Large intestine (tissue), 3 donors: ENCODE data around the gene FAM193B. TPM values are rescaled to one million over a fixed set of nuclear protein-coding genes. Genes with fewer than 3 reads are reported as not detected.
"Not testable (repeated sequence)": the region's sequence is repeated elsewhere in the genome, so short reads cannot be mapped to it uniquely, and the experiment has no call there.

Experiments used
- DNase-seq, 2 donors: peaks; one replicate each; pipeline versions ENCODE4 v3.0.0 to v3.0.0-alpha.2; 2013
- H3K27ac ChIP-seq: one replicate; pipeline ENCODE4 v1.5.1; 2013; ENCODE audit warnings: low read length
- H3K27me3 ChIP-seq: 2 replicates; pipeline ENCODE4 v1.6.1; 2013; ENCODE audit warnings: low read length; ENCODE audit not compliant: control insufficient read depth, insufficient read depth
- H3K36me3 ChIP-seq: 2 replicates; pipeline ENCODE4 v1.6.1; 2013; ENCODE audit warnings: low read length; ENCODE audit not compliant: control insufficient read depth, insufficient read depth
- H3K4me1 ChIP-seq: one replicate; pipeline ENCODE4 v1.6.1; 2013; ENCODE audit warnings: low read length; ENCODE audit not compliant: control insufficient read depth, insufficient read depth
- H3K4me3 ChIP-seq: one replicate; pipeline ENCODE4 v1.5.1; 2013; ENCODE audit warnings: low read length
- H3K9me3 ChIP-seq: one replicate; pipeline ENCODE4 v1.6.1; 2013; ENCODE audit warnings: mild to moderate bottlenecking, low read depth, low read length, moderate library complexity; ENCODE audit not compliant: control insufficient read depth
- WGBS: methylation state at CpG from one replicate; pipeline ENCODE4 v1.1.5; 2013; ENCODE audit warnings: low lambda C conversion rate; ENCODE audit not compliant: insufficient coverage; 5-methylcytosine and 5-hydroxymethylcytosine counted together
- polyA plus RNA-seq: library from polyadenylated mRNA; unstranded; fragments of 120-200 nt; gene quantifications from one replicate; pipeline ENCODE4 v1.2.1, GENCODE V29; 2013

FAM193B gene
- polyA plus RNA-seq, 1 donor = 76.8 TPM

- no peaks in the 10 kb centered on the region for H3K4me1 ChIP-seq
- WGBS = no CpG with 5 or more reads among the region's 13 CpGs
- peaks cover 1% of the 10 kb centered on the region for H3K36me3 ChIP-seq
- no peak overlapping the region for H3K4me3 ChIP-seq
- peaks cover 3% of the 10 kb centered on the region for H3K27me3 ChIP-seq
- no peaks in the 10 kb centered on the region for H3K9me3 ChIP-seq
- DNase-seq = peak in 1 of 2 donors; percentile 46
- H3K27ac ChIP-seq = no peak overlapping the region
Observed at GRCh38 chr5:177588413-177588909, 34.1 kb upstream of the FAM193B start.

GRCh38 chr5:177578316-177578715 lies 24.0 kb upstream of the FAM193B start:
- WGBS = 98% methylated on average over 4 of the region's 8 CpGs
- Histone ChIP-seq H3K4me3 (no peak overlapping the region), H3K4me1 (no peaks in the 10 kb centered on the region), H3K9me3 (no peaks in the 10 kb centered on the region), H3K36me3 (no peaks in the 10 kb centered on the region), H3K27ac (no peak overlapping the region), H3K27me3 (no peaks in the 10 kb centered on the region)
- DNase-seq = no peak

GRCh38 chr5:177576169-177576568 lies 21.8 kb upstream of the FAM193B start:
- Histone ChIP-seq H3K9me3 (no peaks in the 10 kb centered on the region), H3K27ac (no peak overlapping the region), H3K4me1 (no peaks in the 10 kb centered on the region), H3K27me3 (no peaks in the 10 kb centered on the region), H3K4me3 (no peak overlapping the region), H3K36me3 (no peaks in the 10 kb centered on the region)
- DNase-seq = no peak
- WGBS = no CpG with 5 or more reads among the region's 10 CpGs

GRCh38 chr5:177575488-177575887 lies 21.1 kb upstream of the FAM193B start:
- no peak for DNase-seq
- no CpG with 5 or more reads among the region's 1 CpG for WGBS
- Histone ChIP-seq H3K4me1 (no peaks in the 10 kb centered on the region), H3K4me3 (no peak overlapping the region), H3K27me3 (no peaks in the 10 kb centered on the region), H3K27ac (no peak overlapping the region), H3K36me3 (no peaks in the 10 kb centered on the region), H3K9me3 (no peaks in the 10 kb centered on the region)

- Histone ChIP-seq H3K4me3 (no peak overlapping the region), H3K27me3 (peaks cover 2% of the 10 kb centered on the region), H3K9me3 (no peaks in the 10 kb centered on the region), H3K36me3 (no peaks in the 10 kb centered on the region), H3K27ac (no peak overlapping the region), H3K4me1 (no peaks in the 10 kb centered on the region)
- WGBS = no CpG with 5 or more reads among the region's 2 CpGs
- no peak for DNase-seq
Observed at GRCh38 chr5:177569894-177570293, 15.5 kb upstream of the FAM193B start.

DNA sequence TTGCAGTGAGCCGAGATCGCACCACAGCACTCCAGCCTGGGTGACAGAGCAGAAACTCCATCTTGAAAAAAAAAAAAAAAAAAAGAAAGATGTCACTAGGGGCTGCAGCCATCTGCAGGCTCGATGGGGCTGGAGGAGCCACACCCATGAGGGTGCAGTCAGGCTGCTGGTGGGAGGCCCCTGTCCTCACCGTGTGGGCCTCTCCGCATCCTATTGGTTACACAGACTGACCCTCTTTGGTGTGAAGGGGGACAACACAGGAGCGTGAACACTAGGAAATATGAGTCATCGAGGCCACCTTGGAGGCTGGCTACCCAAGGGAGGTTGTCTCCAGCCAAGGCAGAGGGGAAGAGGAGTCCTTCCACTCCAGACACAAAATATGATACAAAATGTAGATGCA lies 14.0 kb upstream of the FAM193B start:
- Histone ChIP-seq H3K27ac (no peak overlapping the region), H3K4me3 (no peak overlapping the region), H3K9me3 (no peaks in the 10 kb centered on the region), H3K4me1 (no peaks in the 10 kb centered on the region), H3K27me3 (peaks cover 2% of the 10 kb centered on the region), H3K36me3 (no peaks in the 10 kb centered on the region)
- no CpG with 5 or more reads among the region's 7 CpGs for WGBS
- no peak for DNase-seq

DNA sequence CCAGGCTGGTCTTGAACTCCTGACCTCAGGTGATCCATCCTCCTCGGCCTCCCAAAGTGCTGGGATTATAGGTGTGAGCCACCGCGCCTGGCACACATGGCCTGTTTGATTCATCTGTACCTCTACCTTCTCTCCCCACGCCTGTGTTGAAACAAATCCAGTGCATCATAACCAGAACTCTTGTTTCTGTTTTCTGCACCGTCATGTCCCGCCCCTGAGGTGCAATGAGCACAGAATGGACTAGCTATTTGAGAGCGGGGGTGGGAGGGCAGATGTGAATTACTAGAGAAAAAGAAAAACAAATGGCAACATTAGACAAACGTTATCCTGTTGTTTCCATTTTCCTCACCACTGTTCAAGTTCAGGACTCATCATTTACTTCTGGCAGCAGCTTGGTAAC lies 10.7 kb upstream of the FAM193B start:
- peaks cover 2% of the 10 kb centered on the region for H3K27me3 ChIP-seq
- no peak overlapping the region for H3K4me3 ChIP-seq
- no peaks in the 10 kb centered on the region for H3K4me1 ChIP-seq
- no peak for DNase-seq
- no peak overlapping the region for H3K27ac ChIP-seq
- no peaks in the 10 kb centered on the region for H3K9me3 ChIP-seq
- H3K36me3 ChIP-seq = no peaks in the 10 kb centered on the region
- 82% methylated on average over 3 of the region's 8 CpGs for WGBS

GRCh38 chr5:177559446-177559941 lies 5.1 kb upstream of the FAM193B start:
- H3K9me3 ChIP-seq = not testable (repeated sequence)

DNA sequence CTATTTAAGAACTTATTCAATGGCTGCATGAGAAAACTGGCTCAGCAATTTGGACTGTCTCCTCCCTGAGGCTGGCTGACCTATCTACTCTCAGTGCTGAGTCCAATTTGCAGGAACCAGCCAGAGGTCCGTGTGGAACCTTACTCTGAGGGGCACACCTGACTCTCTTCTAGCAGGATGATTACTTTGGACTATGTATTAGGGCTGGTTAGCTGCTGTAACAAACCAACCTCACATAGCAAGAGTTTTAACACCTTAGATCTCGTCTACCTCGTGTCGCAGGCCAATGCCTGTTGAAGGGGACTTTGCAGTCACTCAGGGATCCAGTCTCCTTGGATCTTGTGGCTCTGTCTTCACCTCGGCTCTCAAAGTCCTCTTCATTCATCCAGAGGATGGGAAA lies 3.4 kb upstream of the FAM193B start:
- Histone ChIP-seq H3K4me3 (no peak overlapping the region), H3K9me3 (no peaks in the 10 kb centered on the region), H3K4me1 (peaks cover 9% of the 10 kb centered on the region), H3K36me3 (no peaks in the 10 kb centered on the region), H3K27ac (no peak overlapping the region), H3K27me3 (no peaks in the 10 kb centered on the region)
- no CpG with 5 or more reads among the region's 5 CpGs for WGBS
- no peak for DNase-seq

More at GRCh38 chr5:177559446-177559941, 5.1 kb upstream of the FAM193B start:
- H3K4me3 ChIP-seq, H3K27me3 ChIP-seq, H3K4me1 ChIP-seq, DNase-seq, H3K27ac ChIP-seq, H3K36me3 ChIP-seq: not testable (repeated sequence)
- no CpG with 5 or more reads among the region's 8 CpGs for WGBS

- H3K36me3 ChIP-seq = peaks cover 3% of the 10 kb centered on the region
- H3K4me3 ChIP-seq = no peak overlapping the region
- peak overlapping the region; percentile 35 for H3K27ac ChIP-seq
- DNase-seq = peak; percentile 54 to 79
- no peaks in the 10 kb centered on the region for H3K27me3 ChIP-seq
- H3K4me1 ChIP-seq = peaks cover 11% of the 10 kb centered on the region
- no CpG with 5 or more reads among the region's 4 CpGs for WGBS
- H3K9me3 ChIP-seq = no peaks in the 10 kb centered on the region
Observed at GRCh38 chr5:177557041-177557647, 2.8 kb upstream of the FAM193B start.

GRCh38 chr5:177555665-177556064 lies 1.3 kb upstream of the FAM193B start:
- no CpG with 5 or more reads among the region's 5 CpGs for WGBS
- no peaks in the 10 kb centered on the region for H3K27me3 ChIP-seq
- H3K27ac ChIP-seq = no peak overlapping the region
- peaks cover 11% of the 10 kb centered on the region for H3K4me1 ChIP-seq
- H3K4me3 ChIP-seq = no peak overlapping the region
- no peaks in the 10 kb centered on the region for H3K9me3 ChIP-seq
- peaks cover 11% of the 10 kb centered on the region for H3K36me3 ChIP-seq
- no peak for DNase-seq
